Adipocyte (in vitro differentiated cells): ENCODE data around the gene NPFFR1.
A peak's percentile ranks its signal among the peaks of the same experiment; 100 is the strongest.

Experiments used
- DNase-seq: peaks from one replicate; pipeline ENCODE4 v3.0.0-alpha.2; 2015; ENCODE audit warnings: low read depth
- H3K27me3 ChIP-seq: replicated peaks from 2 replicates; pipeline ENCODE4 v1.7.0; 2013; ENCODE audit warnings: mild to moderate bottlenecking, low read length, moderate library complexity; ENCODE audit not compliant: control insufficient read depth, insufficient read depth
- H3K36me3 ChIP-seq: 2 replicates; pipeline ENCODE4 v1.7.0; 2013; ENCODE audit warnings: low read length, mild to moderate bottlenecking, moderate library complexity; ENCODE audit not compliant: control insufficient read depth, insufficient read depth, severe bottlenecking
- H3K4me1 ChIP-seq: 2 replicates; pipeline ENCODE4 v1.7.0; 2013; ENCODE audit warnings: mild to moderate bottlenecking, low read length, moderate library complexity; ENCODE audit not compliant: control insufficient read depth, insufficient read depth
- H3K4me3 ChIP-seq: 2 replicates; pipeline ENCODE4 v1.7.0; 2013; ENCODE audit warnings: mild to moderate bottlenecking, low read length, moderate library complexity
- H3K9ac ChIP-seq: 2 replicates; pipeline ENCODE4 v1.7.0; 2013; ENCODE audit warnings: mild to moderate bottlenecking, low read length, moderate library complexity
- H3K9me3 ChIP-seq: 2 replicates; pipeline ENCODE4 v1.7.0; 2013; ENCODE audit warnings: mild to moderate bottlenecking, low read length, moderate library complexity; ENCODE audit not compliant: control insufficient read depth

Gene NPFFR1

GRCh38 chr10:70312249-70312648 is 28.4 kb upstream of the NPFFR1 start:
- no peaks in the 10 kb centered on the region for H3K27me3 ChIP-seq
- H3K4me1 ChIP-seq, result peaks cover 13% of the 10 kb centered on the region
- peak overlapping the region; percentile 48 for H3K9ac ChIP-seq
- no peak overlapping the region for H3K4me3 ChIP-seq
- H3K36me3 ChIP-seq, result no peaks in the 10 kb centered on the region
- no peaks in the 10 kb centered on the region for H3K9me3 ChIP-seq
- no peak for DNase-seq

GRCh38 chr10:70311698-70312097 is 27.9 kb upstream of the NPFFR1 start:
- no peaks in the 10 kb centered on the region for H3K27me3 ChIP-seq
- peaks cover 13% of the 10 kb centered on the region for H3K4me1 ChIP-seq
- no peaks in the 10 kb centered on the region for H3K36me3 ChIP-seq
- no peak for DNase-seq
- no peaks in the 10 kb centered on the region for H3K9me3 ChIP-seq
- no peak overlapping the region for H3K4me3 ChIP-seq
- H3K9ac ChIP-seq, result no peak overlapping the region

GRCh38 chr10:70309661-70310060 is 25.9 kb upstream of the NPFFR1 start:
- no peak for DNase-seq
- Histone ChIP-seq H3K9ac (no peak overlapping the region), H3K27me3 (no peaks in the 10 kb centered on the region), H3K4me1 (peaks cover 13% of the 10 kb centered on the region), H3K4me3 (no peak overlapping the region), H3K36me3 (no peaks in the 10 kb centered on the region), H3K9me3 (no peaks in the 10 kb centered on the region)

- DNase-seq, result no peak
- H3K9me3 ChIP-seq, result no peaks in the 10 kb centered on the region
- peaks cover 18% of the 10 kb centered on the region for H3K4me1 ChIP-seq
- H3K36me3 ChIP-seq, result no peaks in the 10 kb centered on the region
- H3K27me3 ChIP-seq, result no peaks in the 10 kb centered on the region
- no peak overlapping the region for H3K9ac ChIP-seq
- H3K4me3 ChIP-seq, result no peak overlapping the region
Measured at GRCh38 chr10:70308121-70309060, 24.6 kb upstream of the NPFFR1 start.

- Histone ChIP-seq H3K9ac (no peak overlapping the region), H3K4me3 (no peak overlapping the region), H3K27me3 (no peaks in the 10 kb centered on the region), H3K4me1 (peaks cover 13% of the 10 kb centered on the region), H3K9me3 (no peaks in the 10 kb centered on the region), H3K36me3 (no peaks in the 10 kb centered on the region)
- DNase-seq, result no peak
Measured at GRCh38 chr10:70306886-70307520, 23.2 kb upstream of the NPFFR1 start.

- Histone ChIP-seq H3K4me1 (peaks cover 19% of the 10 kb centered on the region), H3K9ac (no peak overlapping the region), H3K27me3 (no peaks in the 10 kb centered on the region), H3K9me3 (no peaks in the 10 kb centered on the region), H3K4me3 (no peak overlapping the region), H3K36me3 (no peaks in the 10 kb centered on the region)
- no peak for DNase-seq
Measured at GRCh38 chr10:70306181-70306705, 22.4 kb upstream of the NPFFR1 start.

- H3K4me1 ChIP-seq, result peaks cover 19% of the 10 kb centered on the region
- H3K9ac ChIP-seq, result no peak overlapping the region
Measured at GRCh38 chr10:70303730-70304129, 19.9 kb upstream of the NPFFR1 start.

GRCh38 chr10:70302292-70302691 is 18.5 kb upstream of the NPFFR1 start:
- H3K9ac ChIP-seq, result peak overlapping the region; percentile 72
- no peaks in the 10 kb centered on the region for H3K9me3 ChIP-seq
- H3K4me1 ChIP-seq, result peaks cover 19% of the 10 kb centered on the region
- no peaks in the 10 kb centered on the region for H3K36me3 ChIP-seq
- H3K4me3 ChIP-seq, result peak overlapping the region; percentile 70
- H3K27me3 ChIP-seq, result no peaks in the 10 kb centered on the region
- DNase-seq, result peak; percentile 88

More at GRCh38 chr10:70303730-70304129, 19.9 kb upstream of the NPFFR1 start:
- H3K4me3 ChIP-seq, result no peak overlapping the region
- DNase-seq, result no peak
- no peaks in the 10 kb centered on the region for H3K9me3 ChIP-seq
- no peaks in the 10 kb centered on the region for H3K27me3 ChIP-seq
- no peaks in the 10 kb centered on the region for H3K36me3 ChIP-seq

GRCh38 chr10:70300908-70301597 is 17.2 kb upstream of the NPFFR1 start:
- H3K27me3 ChIP-seq, result no peaks in the 10 kb centered on the region
- DNase-seq, result no peak
- no peaks in the 10 kb centered on the region for H3K36me3 ChIP-seq
- no peak overlapping the region for H3K4me3 ChIP-seq
- H3K9ac ChIP-seq, result no peak overlapping the region
- H3K4me1 ChIP-seq, result peaks cover 31% of the 10 kb centered on the region
- H3K9me3 ChIP-seq, result no peaks in the 10 kb centered on the region

GRCh38 chr10:70300461-70300860 is 16.7 kb upstream of the NPFFR1 start:
- H3K4me1 ChIP-seq, result peaks cover 36% of the 10 kb centered on the region
- no peak overlapping the region for H3K9ac ChIP-seq
- no peaks in the 10 kb centered on the region for H3K36me3 ChIP-seq
- no peaks in the 10 kb centered on the region for H3K27me3 ChIP-seq
- no peak for DNase-seq
- H3K9me3 ChIP-seq, result no peaks in the 10 kb centered on the region
- H3K4me3 ChIP-seq, result no peak overlapping the region

GRCh38 chr10:70299876-70300275 is 16.1 kb upstream of the NPFFR1 start:
- H3K9ac ChIP-seq, result no peak overlapping the region
- H3K27me3 ChIP-seq, result no peaks in the 10 kb centered on the region
- H3K9me3 ChIP-seq, result no peaks in the 10 kb centered on the region
- H3K4me3 ChIP-seq, result no peak overlapping the region
- no peak for DNase-seq
- H3K4me1 ChIP-seq, result peaks cover 36% of the 10 kb centered on the region
- no peaks in the 10 kb centered on the region for H3K36me3 ChIP-seq
